Uterus (tissue), 2 donors: ENCODE measurements around the gene VDAC1.

ENCODE experiments used
- POLR2A ChIP-seq, 2 donors: fragments of 450-650 bp; IDR thresholded peaks; one replicate each; pipeline ENCODE4 v1.6.1; 2016; ENCODE audit warnings: antibody characterized with exemption in 2 of 2, mild to moderate bottlenecking in 1 of 2, moderate library complexity in 1 of 2
- TF ChIP-seq, protein P1 (sequence below), 4 experiments: fragments of 200-600 bp in 2 of 4; fragments of 450-650 bp in 2 of 4; sonication (generic) in 2 of 4; IDR thresholded peaks; one replicate each; pipeline ENCODE4 v1.5.1; 2016 to 2019; ENCODE audit warnings: antibody characterized with exemption in 4 of 4, mild to moderate bottlenecking in 2 of 4, moderate library complexity in 1 of 4

DNA sequence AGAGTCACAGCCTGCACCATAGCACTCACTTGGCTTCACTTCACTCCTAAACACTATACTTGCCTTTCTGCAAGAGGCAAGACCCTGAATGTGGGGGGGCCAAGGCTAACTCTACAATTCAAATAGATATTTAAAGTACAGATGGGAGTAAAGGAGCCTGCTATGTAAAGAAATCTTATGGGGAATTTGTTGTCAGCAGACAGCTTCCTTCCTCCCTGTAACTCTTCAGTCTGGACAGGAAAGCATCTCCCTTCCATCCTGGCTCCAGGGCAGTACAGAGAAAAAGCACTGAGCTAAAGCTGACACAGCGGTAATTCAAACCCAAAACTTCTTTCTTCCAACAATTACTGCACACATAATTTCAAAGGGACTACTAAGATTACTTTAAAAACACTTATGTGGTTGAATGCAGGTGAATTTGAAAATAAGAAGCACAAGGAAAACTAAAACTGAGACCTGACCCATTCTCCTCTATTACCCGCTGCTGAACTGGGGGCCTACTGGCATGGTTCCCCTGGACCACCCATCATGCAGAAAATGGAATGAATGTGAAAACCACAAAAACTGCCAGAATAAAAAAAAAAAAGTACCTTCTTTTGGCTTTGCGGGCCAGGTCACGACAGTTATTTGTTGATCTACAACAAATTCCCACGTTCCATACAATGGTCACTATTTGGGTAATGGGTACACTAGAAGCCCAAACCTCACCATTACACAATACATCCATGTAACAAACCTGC, 13.4 kb downstream of the VDAC1 start:
- TF ChIP-seq, protein P1, sequence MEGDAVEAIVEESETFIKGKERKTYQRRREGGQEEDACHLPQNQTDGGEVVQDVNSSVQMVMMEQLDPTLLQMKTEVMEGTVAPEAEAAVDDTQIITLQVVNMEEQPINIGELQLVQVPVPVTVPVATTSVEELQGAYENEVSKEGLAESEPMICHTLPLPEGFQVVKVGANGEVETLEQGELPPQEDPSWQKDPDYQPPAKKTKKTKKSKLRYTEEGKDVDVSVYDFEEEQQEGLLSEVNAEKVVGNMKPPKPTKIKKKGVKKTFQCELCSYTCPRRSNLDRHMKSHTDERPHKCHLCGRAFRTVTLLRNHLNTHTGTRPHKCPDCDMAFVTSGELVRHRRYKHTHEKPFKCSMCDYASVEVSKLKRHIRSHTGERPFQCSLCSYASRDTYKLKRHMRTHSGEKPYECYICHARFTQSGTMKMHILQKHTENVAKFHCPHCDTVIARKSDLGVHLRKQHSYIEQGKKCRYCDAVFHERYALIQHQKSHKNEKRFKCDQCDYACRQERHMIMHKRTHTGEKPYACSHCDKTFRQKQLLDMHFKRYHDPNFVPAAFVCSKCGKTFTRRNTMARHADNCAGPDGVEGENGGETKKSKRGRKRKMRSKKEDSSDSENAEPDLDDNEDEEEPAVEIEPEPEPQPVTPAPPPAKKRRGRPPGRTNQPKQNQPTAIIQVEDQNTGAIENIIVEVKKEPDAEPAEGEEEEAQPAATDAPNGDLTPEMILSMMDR (IDR thresholded peaks at IDR 0.05) = no peak
- no peak for TF ChIP-seq POLR2A (IDR thresholded peaks at IDR 0.05)
